Measurements from ENCODE around the gene SPATA25.

- TF ChIP-seq EZH2 (IDR thresholded peaks at IDR 0.05; ENCODE audit: borderline replicate concordance, insufficient read depth, low read length, poor library complexity, severe bottlenecking), result no peak
- no peak for TF ChIP-seq CTCF (IDR thresholded peaks at IDR 0.05; ENCODE audit: poor library complexity, severe bottlenecking)
- no peak for TF ChIP-seq POLR2AphosphoS5 (IDR thresholded peaks at IDR 0.05)
- no peak for TF ChIP-seq EP300 (conservative IDR thresholded peaks at IDR 0.05; ENCODE audit: poor library complexity, severe bottlenecking)
- no peak for TF ChIP-seq REST (IDR thresholded peaks at IDR 0.05; ENCODE audit: borderline replicate concordance)
- no peak for TF ChIP-seq MXI1 (conservative IDR thresholded peaks at IDR 0.05; ENCODE audit: poor library complexity, severe bottlenecking)
- TF ChIP-seq TAF1 (IDR thresholded peaks at IDR 0.05; ENCODE audit: low read depth), result no peak
Observed at GRCh38 chr20:45874576-45874975, 12.8 kb downstream of the SPATA25 start.

Data from neural cell (in vitro differentiated cells).